H54 (cell line): Measurements from ENCODE around the gene ICA1L.
"Not testable (repeated sequence)": the region's sequence is repeated elsewhere in the genome, so short reads cannot be mapped to it uniquely, and the experiment has no call there.

Source experiments
- DNase-seq: peaks from one replicate; pipeline ENCODE4 v3.0.0; 2011; ENCODE audit warnings: low spot score, mixed read lengths; ENCODE audit not compliant: insufficient read length
- FAIRE-seq: peaks from 3 replicates; lab custom pipeline; 2011; peaks lifted over from hg19 to GRCh38; lab: Jason Lieb, UNC
- POLR2A ChIP-seq: IDR thresholded peaks from 2 replicates; pipeline ENCODE4 v1.6.1; 2011; ENCODE audit warnings: low read depth, mild to moderate bottlenecking, low read length

The ICA1L gene

GRCh38 chr2:202881570-202881969 lies 10.0 kb upstream of the ICA1L start:
- no peak for TF ChIP-seq POLR2A
- FAIRE-seq, result no peak
- DNase-seq, result no peak

- no peak for DNase-seq
- TF ChIP-seq POLR2A, result no peak
- no peak for FAIRE-seq
These were observed 6.1 kb upstream of the ICA1L start for GRCh38 chr2:202877699-202878098.

GRCh38 chr2:202870431-202871299 lies 901 bp downstream of the ICA1L start:
- FAIRE-seq (peak; percentile 80), DNase-seq (peak; percentile 35)
- TF ChIP-seq POLR2A, result no peak

GRCh38 chr2:202861987-202862386 lies 9.6 kb downstream of the ICA1L start:
- DNase-seq (no peak), FAIRE-seq (no peak)
- no peak for TF ChIP-seq POLR2A

GRCh38 chr2:202858601-202859000 lies 13.0 kb downstream of the ICA1L start:
- no peak for TF ChIP-seq POLR2A
- DNase-seq (no peak), FAIRE-seq (no peak)

GRCh38 chr2:202849343-202849742 lies 22.2 kb downstream of the ICA1L start:
- not testable (repeated sequence) for FAIRE-seq, DNase-seq

GRCh38 chr2:202848813-202849212 lies 22.8 kb downstream of the ICA1L start:
- TF ChIP-seq POLR2A, result no peak
- FAIRE-seq, result no peak
- no peak for DNase-seq

- FAIRE-seq (no peak), DNase-seq (no peak)
- TF ChIP-seq POLR2A, result no peak
These were observed 23.7 kb downstream of the ICA1L start for GRCh38 chr2:202847693-202848524.

- DNase-seq, result no peak
- no peak for TF ChIP-seq POLR2A
- FAIRE-seq, result no peak
These were observed 26.9 kb downstream of the ICA1L start for GRCh38 chr2:202844656-202845055.

GRCh38 chr2:202842690-202843089 lies 28.9 kb downstream of the ICA1L start:
- FAIRE-seq (no peak), DNase-seq (no peak)
- no peak for TF ChIP-seq POLR2A

- DNase-seq, result no peak
- no peak for FAIRE-seq
- TF ChIP-seq POLR2A, result no peak
These were observed 30.3 kb downstream of the ICA1L start for GRCh38 chr2:202841090-202841867.

- FAIRE-seq (peak; percentile 98), DNase-seq (peak; percentile 40)
- TF ChIP-seq POLR2A, result no peak
These were observed 40.0 kb downstream of the ICA1L start for GRCh38 chr2:202831242-202832220.
